Measurements from ENCODE around the gene GGCT.
A peak's percentile ranks its signal among the peaks of the same experiment; 100 is the strongest.
"Not testable (repeated sequence)": the region's sequence is repeated elsewhere in the genome, so short reads cannot be mapped to it uniquely, and the experiment has no call there.

GGCT gene

GRCh38 chr7:30514776-30515175, 10.1 kb upstream of the GGCT start:
- DNase-seq = no peak

- DNase-seq = no peak
These were observed 9.5 kb upstream of the GGCT start for GRCh38 chr7:30514177-30514576.

DNA sequence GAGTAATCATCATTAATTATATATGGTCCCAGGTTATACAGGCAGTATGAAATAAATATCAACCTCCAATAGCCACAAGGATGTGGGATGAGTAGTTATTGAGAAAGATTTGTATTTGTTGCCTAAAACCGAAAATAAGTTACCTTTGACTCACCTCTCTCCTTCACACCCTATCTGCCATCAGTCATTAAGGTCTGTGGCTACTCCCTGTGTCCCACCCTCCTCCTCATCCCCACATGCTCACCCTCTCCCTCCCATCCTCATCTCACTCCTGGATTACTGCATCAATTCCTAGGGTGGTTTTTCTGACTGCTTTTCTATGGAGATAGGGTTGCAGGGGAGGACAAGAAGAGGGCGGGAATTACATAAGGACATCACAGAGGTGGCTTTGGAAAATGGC, 9.1 kb upstream of the GGCT start:
- no peak for DNase-seq

DNA sequence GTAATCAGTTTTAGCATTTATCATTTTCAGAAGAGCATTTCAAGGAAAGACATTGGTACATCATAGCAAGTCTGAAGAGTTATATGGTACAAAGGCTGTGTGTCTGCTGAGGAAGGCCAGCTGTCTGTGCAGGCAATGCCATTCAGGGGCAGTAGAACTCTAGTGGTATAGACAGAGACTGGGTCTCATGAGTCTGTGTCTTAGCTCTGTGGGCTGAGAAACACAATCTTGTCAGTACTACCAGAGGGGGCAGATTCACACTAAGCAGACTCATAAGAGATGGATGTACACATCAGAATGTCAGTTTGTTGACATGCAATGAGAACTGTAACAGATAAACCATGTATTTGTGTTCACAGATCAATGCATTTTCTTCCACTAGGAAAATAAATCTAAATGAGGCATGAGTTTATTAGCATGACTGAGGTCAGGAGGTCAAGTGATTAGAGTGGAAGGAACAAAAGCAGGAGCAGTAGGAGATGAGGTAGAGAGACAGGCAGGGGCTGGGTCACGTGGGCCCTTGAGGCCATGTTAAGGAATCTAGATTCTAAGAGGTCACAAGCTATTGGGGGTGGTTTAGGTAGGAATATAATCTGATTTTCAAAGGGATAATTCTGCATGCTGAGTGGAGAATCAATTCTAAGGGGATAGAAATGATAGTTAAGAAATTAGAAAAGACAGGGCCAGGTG, 7.5 kb upstream of the GGCT start:
- DNase-seq = no peak

GRCh38 chr7:30511494-30511893, 6.9 kb upstream of the GGCT start:
- no peak for DNase-seq

GRCh38 chr7:30510124-30511075, 5.8 kb upstream of the GGCT start:
- peak; percentile 17 for DNase-seq

DNA sequence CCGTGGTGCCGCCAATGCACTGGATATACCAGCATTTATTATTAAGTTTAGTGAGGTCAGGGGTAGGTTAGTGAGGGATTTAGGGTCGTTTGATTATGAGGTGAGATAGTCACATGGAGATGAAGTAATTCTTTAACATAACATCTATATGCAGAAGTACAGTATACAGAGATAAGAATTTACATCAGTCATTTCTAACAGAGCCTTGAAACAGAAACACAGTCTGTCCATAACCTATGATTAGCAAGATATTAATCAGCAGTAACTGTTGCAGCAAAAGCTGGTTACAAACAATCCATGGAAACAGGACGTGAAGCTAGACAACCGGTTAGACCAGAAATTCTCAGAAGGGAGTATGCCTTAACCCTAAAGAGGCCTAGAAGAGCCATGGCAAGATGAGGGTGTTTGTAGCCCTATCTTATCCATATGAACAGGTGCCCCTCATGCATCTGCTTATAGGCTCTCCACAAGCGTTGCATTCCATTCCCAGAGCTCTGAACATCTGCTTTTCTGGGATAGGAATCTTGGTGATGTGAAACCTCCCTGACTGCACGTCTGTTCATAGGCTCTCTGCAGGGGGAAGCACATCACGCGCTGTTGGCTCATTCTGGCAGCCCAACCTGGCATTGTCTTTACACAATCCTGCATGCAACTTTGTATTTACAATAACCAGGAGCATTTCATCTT, 4.7 kb upstream of the GGCT start:
- DNase-seq = not testable (repeated sequence)

DNA sequence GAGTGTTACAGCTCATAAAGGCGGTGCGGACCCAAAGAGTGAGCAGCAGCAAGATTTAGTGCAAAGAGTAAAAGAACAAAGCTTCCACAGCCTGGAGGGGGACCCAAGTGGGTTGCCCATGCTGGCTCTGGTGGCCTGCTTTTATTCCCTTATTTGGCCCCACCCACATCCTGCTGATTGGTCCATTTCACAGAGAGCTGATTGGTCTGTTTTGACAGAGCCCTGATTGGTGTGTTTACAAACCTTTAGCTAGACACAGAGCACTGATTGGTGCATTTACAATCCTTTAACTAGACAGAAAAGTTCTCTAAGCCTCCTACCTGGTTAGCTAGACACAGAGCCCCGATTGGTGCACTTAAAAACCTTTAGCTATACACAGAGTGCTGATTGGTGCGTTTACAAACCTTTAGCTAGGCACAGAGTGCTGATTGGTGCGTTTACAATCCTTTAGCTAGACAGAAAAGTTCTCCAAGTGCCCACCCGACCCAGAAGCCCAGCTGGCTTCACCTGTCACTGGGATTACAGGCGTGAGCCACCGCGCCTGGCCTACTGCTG, 2.8 kb upstream of the GGCT start:
- not testable (repeated sequence) for DNase-seq

DNA sequence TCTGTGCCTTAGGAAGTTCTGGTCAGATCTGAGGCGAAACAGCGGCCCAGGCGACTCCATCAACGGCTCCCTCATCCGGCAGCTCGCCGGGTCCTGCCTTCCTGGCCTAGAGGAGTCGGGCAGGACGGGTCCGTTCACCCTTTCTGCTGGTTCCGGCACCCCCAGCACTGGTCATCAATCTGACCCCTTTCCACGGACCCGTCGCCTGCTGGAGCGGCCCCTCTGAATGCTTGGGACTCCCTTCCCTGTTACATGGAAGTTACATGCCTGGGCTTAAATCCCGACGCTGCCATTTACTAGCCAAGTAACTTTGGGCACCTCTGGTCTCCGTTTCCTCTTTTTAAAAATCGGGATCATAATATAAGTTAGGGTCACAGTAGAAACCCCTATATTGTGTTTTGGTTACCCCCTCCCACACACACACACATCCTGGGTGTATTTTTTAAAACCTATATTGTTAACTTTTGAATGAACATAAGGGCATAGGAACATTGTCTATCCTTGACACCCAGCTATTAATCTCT, 607 bp upstream of the GGCT start:
- peak; percentile 42 for DNase-seq

DNA sequence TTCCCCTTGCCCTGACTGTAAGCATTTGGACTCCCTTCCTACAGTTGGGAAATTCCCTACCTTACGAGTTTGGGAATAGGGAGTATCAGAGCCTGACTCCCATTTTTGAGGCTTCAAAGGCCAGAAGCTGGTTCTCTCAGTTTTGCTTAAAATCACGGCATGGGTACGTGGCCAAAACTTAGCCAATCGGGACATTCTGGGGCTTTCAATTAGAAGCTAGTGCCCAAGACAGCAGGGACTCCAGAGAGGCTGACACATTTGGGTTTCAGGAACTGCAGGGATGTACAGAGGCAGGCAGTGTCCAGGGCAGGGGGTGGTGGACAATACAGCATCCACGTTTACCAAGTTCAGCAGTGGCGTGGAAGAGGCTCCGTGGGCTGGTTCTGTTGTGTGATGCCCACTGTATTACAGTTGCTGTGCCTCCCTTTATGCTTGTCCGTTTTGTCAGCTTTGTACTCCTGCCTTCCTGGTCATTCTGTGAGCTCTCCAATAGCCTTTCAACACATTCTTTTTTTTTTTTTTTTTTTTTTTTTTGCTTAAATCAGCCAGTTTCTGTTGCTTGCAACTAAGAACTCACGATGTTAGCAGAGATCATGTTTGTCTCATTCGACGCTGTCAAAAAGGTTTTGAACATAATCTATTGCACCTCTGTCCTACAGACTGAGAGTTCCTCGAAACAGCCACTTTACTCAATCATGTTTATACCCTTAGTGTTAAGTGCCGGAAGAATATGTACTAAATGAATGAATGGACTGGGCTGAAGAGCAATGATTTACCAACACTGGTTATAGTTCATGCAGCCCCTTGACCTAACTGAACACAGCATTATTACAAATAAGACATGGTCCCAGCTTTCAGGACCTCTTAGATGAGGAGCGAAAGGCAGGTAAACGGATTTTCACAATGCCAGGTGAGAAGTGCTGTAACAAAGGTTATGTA, 1.1 kb downstream of the GGCT start:
- no peak for DNase-seq

DNA sequence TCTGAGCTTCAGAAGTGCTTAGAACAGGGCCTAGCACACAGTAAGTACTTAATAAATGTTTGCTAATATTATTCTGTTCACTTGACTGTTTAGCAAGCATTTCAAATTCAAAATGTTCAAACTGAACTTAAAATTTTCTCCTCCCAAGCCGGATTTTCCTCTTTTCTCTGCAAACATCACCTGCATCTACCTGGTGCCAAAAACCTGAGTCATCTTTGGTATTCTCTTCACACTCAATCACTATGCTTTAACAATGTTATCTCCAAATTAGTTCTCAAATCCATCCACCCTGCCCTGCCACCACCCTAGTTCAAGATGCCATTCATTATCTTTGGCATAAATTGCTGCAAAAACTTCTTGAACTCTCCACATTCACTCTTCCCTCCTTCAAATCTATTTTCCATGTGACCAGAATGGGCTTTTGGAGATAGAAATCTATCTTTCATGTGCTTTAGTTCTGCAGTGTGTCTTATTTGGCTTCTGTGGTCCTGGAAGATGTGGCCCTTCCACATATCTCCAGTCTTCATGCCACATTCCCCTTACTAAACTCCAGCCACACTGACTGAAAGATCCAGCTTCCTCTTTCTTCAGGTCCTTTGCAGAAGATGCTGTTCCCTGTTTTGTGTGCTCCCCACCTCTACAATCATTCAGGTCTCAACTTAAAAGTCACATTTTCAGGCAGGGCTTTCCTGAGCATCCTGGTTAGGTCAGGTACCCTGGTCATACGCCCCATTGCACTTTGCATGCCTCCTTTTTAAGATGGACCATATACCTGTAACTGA, 2.0 kb downstream of the GGCT start:
- DNase-seq = no peak

DNA sequence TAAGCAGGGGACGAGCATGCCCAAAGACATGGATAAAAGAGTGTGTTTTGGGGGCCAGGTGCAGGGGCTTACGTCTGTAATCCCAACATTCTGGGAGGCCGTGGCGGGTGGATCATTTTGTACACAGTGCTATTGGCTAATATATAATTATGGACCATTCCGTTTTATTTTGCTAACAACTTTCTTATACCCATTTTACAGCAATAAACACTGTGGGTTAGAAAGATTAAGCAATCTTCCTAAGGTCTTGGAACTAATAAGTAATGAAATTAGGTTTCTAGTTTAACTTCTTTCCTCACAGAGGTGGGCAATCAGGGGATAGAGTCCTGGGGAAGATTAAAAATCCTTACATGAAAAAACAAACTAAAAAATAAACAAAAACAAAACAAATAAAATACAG, 3.4 kb downstream of the GGCT start:
- DNase-seq = no peak

GRCh38 chr7:30493228-30493627, 11.4 kb downstream of the GGCT start:
- DNase-seq = no peak

DNA sequence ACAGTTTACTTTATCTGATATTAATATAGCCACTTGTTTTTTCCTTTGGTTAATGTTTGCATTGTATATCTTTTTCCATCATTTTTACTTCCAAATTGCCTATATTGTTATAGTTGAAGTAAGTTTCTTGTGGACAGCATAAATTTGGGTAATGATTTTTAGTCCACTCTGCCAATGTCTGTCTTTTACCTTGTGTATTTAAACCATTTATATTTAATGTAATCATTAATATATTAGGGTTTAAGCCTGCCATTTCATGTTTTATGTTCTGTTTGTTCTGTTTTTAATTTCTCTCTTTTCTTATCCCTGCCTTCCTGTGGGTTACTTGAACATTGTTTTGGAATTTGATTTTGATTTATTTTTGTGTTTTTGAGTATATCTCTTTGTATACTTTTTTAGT, 13.2 kb downstream of the GGCT start:
- no peak for DNase-seq

DNA sequence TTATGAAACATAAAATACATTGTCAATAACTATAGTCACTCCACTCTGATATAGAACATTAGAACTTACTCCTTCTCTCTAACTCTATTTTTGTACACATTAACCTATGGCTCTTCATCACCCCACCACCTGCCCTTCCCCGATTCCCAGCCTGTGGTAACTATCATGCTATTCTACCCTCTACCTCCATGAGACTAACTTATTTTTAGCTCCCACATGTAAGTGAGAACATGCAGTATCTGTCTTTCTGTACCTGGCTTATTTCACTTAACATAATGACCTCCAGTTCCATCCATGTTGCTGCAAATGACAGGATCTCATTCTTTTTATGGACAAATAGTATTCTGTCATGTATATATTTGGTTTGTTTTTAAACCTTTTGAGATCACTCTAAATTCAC, 17.3 kb downstream of the GGCT start:
- no peak for DNase-seq

DNA sequence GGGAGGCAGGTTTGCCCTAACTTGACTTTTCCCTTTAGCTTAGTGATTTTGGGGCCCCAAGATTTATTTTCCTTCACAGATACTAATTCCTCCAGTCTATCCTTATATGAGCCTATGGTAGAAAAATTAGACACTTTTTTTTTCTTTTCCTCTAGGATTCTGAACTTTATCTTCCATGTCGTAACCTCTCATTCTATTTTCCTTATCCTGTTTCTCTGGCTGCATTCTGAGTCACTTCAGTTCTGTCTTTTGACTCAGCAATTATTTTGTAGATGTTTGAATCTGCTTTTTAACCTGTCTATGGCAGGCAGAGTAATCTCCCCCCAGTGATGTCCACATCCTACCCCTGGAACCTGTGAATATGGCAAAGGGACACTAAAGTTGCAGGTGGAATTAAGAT, 19.0 kb downstream of the GGCT start:
- no peak for DNase-seq

DNA sequence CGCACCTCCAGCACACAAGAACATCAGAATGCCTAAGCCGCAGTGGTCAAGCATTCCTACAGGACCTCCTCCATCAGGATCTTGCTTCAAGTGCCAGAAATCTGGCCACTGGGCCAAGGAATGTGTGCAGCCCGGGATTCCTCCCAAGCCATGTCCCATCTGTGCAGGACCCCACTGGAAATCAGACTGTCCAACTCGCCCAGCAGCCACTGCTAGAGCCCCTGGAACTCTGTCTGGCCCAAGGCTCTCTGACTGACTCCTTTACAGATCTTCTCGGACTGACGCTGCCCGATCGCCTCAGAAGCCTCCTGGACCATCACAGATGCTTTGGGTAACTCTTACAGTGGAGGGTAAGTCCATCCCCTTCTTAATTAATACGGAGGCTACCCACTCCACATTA, 23.2 kb downstream of the GGCT start:
- not testable (repeated sequence) for DNase-seq

DNA sequence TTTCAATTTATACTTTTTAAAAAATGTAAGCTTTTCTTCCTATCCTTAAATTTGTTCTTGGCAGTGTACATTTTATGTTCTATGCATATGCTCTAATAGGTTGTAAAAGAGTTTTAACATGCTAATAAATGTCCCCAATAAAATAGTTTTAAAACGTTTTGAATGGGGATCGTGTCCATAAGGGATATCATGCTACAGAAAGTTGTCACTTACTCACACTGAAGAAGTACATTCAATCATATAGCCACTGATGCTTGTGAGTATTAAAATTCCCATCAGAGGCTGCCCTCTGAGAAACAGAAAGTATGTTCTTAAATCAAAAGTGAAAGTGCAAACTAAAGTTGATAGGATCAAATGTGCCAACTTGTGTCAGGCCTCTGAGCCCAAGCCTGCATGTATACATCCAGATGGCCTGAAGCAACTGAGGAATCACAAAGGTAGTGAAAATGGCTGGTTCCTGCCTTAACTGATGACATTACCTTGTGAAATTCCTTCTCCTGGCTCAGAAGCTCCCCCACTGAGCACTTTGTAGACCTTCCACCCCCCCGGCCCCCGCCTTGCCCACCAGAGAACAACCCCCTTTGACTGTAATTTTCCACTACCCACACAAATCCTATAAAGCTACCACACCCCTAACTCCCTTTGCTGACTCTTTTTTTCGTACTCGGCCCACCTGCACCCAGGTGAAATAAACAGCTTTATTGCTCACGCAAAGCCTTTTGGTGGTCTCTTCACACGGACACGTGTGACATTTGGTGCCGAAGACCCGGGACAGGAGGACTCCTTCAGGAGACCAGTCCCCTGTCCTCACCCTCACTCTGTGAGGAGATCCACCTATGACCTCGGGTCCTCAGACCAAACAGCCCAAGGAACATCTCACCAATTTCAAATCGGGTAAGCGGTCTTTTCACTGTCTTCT, 25.2 kb downstream of the GGCT start:
- peak; percentile 16 for DNase-seq

GRCh38 chr7:30478349-30479201, 26.1 kb downstream of the GGCT start, which contains the start of gene NOD1:
Gene NOD1, minus strand, starts transcription at chr7:30478784. Its CDS starts 21,863 bp downstream, at chr7:30456921.
- DNase-seq = peak; percentile 95
